ENCODE measurements around the gene GSPT1. TPM values are rescaled to one million over a fixed set of nuclear protein-coding genes. Genes with fewer than 3 reads are reported as not detected.

Gene GSPT1
- polyA plus RNA-seq, 1 donor from 2014 or later: 31.3 TPM

DNA sequence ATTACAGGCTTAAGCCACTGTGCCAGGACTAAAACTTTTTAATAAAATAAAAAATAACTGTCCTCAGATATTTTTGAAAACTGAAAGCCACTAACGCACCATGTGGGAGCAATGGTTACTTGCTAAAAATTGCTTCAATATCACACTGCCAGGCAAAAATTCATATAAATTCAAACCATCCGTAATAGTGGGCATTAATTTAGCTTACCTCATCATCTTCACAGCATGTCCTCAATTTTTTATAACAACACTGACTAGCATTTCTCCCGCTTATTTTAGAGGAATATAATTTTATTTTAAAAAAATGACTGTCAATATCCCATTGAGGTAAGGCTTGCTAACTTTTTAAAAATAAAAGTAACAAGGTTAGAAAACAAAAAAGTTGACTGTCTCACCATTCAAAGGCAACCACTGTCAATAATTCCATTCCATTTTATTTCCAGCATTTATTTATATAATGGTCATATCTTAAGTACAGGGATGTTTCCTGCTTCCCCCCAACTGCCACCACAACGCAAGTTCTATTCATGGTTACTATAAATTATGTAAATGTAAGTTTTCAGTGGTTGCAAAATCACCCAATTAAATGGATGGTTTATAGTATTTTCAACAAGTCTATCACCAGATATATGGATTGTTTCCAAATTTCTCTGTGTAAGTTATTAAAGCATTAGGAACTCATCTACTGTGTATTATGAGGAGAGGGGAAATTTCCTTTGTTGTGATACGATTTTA is 25.4 kb downstream of the GSPT1 start:
- Histone ChIP-seq H3K9ac (ENCODE audit: low read length) (no peak overlapping the region), H3K9me3 (ENCODE audit: low read length) (no peaks in the 10 kb centered on the region), H3K27ac (ENCODE audit: low read length) (no peak overlapping the region), H3K4me3 (ENCODE audit: low read length) (no peak overlapping the region), H3K36me3 (ENCODE audit: insufficient read depth, low read length) (no peaks in the 10 kb centered on the region), H3F3A (ENCODE audit: insufficient read depth, low read length, poor library complexity, severe bottlenecking) (no peaks in the 10 kb centered on the region), H4K20me1 (ENCODE audit: insufficient read depth) (no peaks in the 10 kb centered on the region), H3K4me2 (ENCODE audit: low read length) (no peak overlapping the region), H2AFZ (ENCODE audit: low read depth, low read length) (no peak overlapping the region), H3K9me2 (ENCODE audit: insufficient read depth, low read length) (no peaks in the 10 kb centered on the region), H3K27me3 (ENCODE audit: insufficient read depth, low read depth, low read length) (no peaks in the 10 kb centered on the region), H3K79me2 (replicated peaks; ENCODE audit: insufficient read depth, low read length) (no peaks in the 10 kb centered on the region)
- TF ChIP-seq, protein P1, sequence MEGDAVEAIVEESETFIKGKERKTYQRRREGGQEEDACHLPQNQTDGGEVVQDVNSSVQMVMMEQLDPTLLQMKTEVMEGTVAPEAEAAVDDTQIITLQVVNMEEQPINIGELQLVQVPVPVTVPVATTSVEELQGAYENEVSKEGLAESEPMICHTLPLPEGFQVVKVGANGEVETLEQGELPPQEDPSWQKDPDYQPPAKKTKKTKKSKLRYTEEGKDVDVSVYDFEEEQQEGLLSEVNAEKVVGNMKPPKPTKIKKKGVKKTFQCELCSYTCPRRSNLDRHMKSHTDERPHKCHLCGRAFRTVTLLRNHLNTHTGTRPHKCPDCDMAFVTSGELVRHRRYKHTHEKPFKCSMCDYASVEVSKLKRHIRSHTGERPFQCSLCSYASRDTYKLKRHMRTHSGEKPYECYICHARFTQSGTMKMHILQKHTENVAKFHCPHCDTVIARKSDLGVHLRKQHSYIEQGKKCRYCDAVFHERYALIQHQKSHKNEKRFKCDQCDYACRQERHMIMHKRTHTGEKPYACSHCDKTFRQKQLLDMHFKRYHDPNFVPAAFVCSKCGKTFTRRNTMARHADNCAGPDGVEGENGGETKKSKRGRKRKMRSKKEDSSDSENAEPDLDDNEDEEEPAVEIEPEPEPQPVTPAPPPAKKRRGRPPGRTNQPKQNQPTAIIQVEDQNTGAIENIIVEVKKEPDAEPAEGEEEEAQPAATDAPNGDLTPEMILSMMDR (IDR thresholded peaks at IDR 0.05; ENCODE audit: poor library complexity, severe bottlenecking): no peak
- TF ChIP-seq MXI1 (conservative IDR thresholded peaks at IDR 0.05; ENCODE audit: poor library complexity, severe bottlenecking) (no peak), TAF1 (IDR thresholded peaks at IDR 0.05; ENCODE audit: low read depth) (no peak), POLR2AphosphoS5 (IDR thresholded peaks at IDR 0.05) (no peak), EP300 (conservative IDR thresholded peaks at IDR 0.05; ENCODE audit: poor library complexity, severe bottlenecking) (no peak), RAD21 (conservative IDR thresholded peaks at IDR 0.05) (no peak), EZH2 (IDR thresholded peaks at IDR 0.05; ENCODE audit: borderline replicate concordance, insufficient read depth, low read length, poor library complexity, severe bottlenecking) (no peak), SMC3 (conservative IDR thresholded peaks at IDR 0.05; ENCODE audit: poor library complexity) (no peak), REST (IDR thresholded peaks at IDR 0.05; ENCODE audit: borderline replicate concordance) (no peak)

GRCh38 chr16:11886881-11887280 is 28.9 kb downstream of the GSPT1 start:
- TF ChIP-seq TAF1 (IDR thresholded peaks at IDR 0.05; ENCODE audit: low read depth) (no peak), MXI1 (conservative IDR thresholded peaks at IDR 0.05; ENCODE audit: poor library complexity, severe bottlenecking) (no peak)
- Histone ChIP-seq H3K27me3 (ENCODE audit: insufficient read depth, low read depth, low read length) (no peaks in the 10 kb centered on the region), H3K9me3 (ENCODE audit: low read length) (no peaks in the 10 kb centered on the region), H2AFZ (ENCODE audit: low read depth, low read length) (no peak overlapping the region), H3K79me2 (replicated peaks; ENCODE audit: insufficient read depth, low read length) (no peaks in the 10 kb centered on the region), H3K4me3 (ENCODE audit: low read length) (no peak overlapping the region), H3K36me3 (ENCODE audit: insufficient read depth, low read length) (peaks cover 5% of the 10 kb centered on the region), H3K9ac (ENCODE audit: low read length) (no peak overlapping the region), H3K9me2 (ENCODE audit: insufficient read depth, low read length) (no peaks in the 10 kb centered on the region), H3F3A (ENCODE audit: insufficient read depth, low read length, poor library complexity, severe bottlenecking) (no peaks in the 10 kb centered on the region), H3K4me2 (ENCODE audit: low read length) (no peak overlapping the region), H3K27ac (ENCODE audit: low read length) (no peak overlapping the region), H4K20me1 (ENCODE audit: insufficient read depth) (no peaks in the 10 kb centered on the region)

Data from neural cell (in vitro differentiated cells).